Neural crest cell (in vitro differentiated cells): ENCODE results near the gene FFAR3. TPM values are rescaled to one million over a fixed set of nuclear protein-coding genes. Genes with fewer than 3 reads are reported as not detected.
"Not testable (repeated sequence)": the region's sequence is repeated elsewhere in the genome, so short reads cannot be mapped to it uniquely, and the experiment has no call there.

Source experiments
- DNase-seq: peaks from one replicate; pipeline ENCODE4 v3.0.0; 2021; ENCODE audit warnings: low read depth, mixed read lengths, low spot score
- H3K27ac Mint-ChIP-seq: one replicate; pipeline ENCODE4 v1.8.0; 2021; ENCODE audit warnings: mild to moderate bottlenecking, mixed read lengths; ENCODE audit not compliant: unreplicated experiment
- H3K27me3 Mint-ChIP-seq: 2 replicates; pipeline ENCODE4 v1.8.0; 2021; ENCODE audit warnings: low read depth, mild to moderate bottlenecking, mixed read lengths
- H3K36me3 Mint-ChIP-seq: 2 replicates; pipeline ENCODE4 v1.8.0; 2021; ENCODE audit warnings: low read depth, mild to moderate bottlenecking, mixed read lengths
- H3K4me1 Mint-ChIP-seq: 2 replicates; pipeline ENCODE4 v1.8.0; 2021; ENCODE audit warnings: mixed read lengths
- H3K4me3 Mint-ChIP-seq: one replicate; pipeline ENCODE4 v1.8.0; 2021; ENCODE audit warnings: mild to moderate bottlenecking, mixed read lengths
- H3K9me3 Mint-ChIP-seq: 2 replicates; pipeline ENCODE4 v1.8.0; 2021; ENCODE audit warnings: mixed read lengths
- total RNA-seq: library from RNA; stranded (reverse); gene quantifications from 2 replicates; pipeline ENCODE4 v1.2.1, GENCODE V29; 2021
- TF ChIP-seq, protein P1 (sequence below): fragments of 200-600 bp; sonication (generic); conservative IDR thresholded peaks from 2 replicates; pipeline ENCODE4 v1.5.0; 2021; ENCODE audit warnings: antibody characterized with exemption, mild to moderate bottlenecking

The FFAR3 gene
- total RNA-seq, 1 donor from 2014 or later: not detected

GRCh38 chr19:35399948-35400772 lies 41.9 kb downstream of the FFAR3 start:
- TF ChIP-seq, protein P1, sequence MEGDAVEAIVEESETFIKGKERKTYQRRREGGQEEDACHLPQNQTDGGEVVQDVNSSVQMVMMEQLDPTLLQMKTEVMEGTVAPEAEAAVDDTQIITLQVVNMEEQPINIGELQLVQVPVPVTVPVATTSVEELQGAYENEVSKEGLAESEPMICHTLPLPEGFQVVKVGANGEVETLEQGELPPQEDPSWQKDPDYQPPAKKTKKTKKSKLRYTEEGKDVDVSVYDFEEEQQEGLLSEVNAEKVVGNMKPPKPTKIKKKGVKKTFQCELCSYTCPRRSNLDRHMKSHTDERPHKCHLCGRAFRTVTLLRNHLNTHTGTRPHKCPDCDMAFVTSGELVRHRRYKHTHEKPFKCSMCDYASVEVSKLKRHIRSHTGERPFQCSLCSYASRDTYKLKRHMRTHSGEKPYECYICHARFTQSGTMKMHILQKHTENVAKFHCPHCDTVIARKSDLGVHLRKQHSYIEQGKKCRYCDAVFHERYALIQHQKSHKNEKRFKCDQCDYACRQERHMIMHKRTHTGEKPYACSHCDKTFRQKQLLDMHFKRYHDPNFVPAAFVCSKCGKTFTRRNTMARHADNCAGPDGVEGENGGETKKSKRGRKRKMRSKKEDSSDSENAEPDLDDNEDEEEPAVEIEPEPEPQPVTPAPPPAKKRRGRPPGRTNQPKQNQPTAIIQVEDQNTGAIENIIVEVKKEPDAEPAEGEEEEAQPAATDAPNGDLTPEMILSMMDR: no peak
- peaks cover 15% of the 10 kb centered on the region for H3K4me1 Mint-ChIP-seq

GRCh38 chr19:35400773-35401100 lies 42.5 kb downstream of the FFAR3 start:
- TF ChIP-seq, protein P1: no peak
- no peak overlapping the region for H3K4me3 Mint-ChIP-seq
- H3K36me3 Mint-ChIP-seq: no peaks in the 10 kb centered on the region
- peaks cover 14% of the 10 kb centered on the region for H3K4me1 Mint-ChIP-seq
- H3K9me3 Mint-ChIP-seq: no peaks in the 10 kb centered on the region
- no peak overlapping the region for H3K27ac Mint-ChIP-seq
- peaks cover 6% of the 10 kb centered on the region for H3K27me3 Mint-ChIP-seq
- DNase-seq: no peak

More at GRCh38 chr19:35399948-35400772, 41.9 kb downstream of the FFAR3 start:
- Mint-ChIP-seq H3K36me3 (no peaks in the 10 kb centered on the region), H3K27ac (no peak overlapping the region), H3K9me3 (no peaks in the 10 kb centered on the region), H3K4me3 (no peak overlapping the region), H3K27me3 (peaks cover 4% of the 10 kb centered on the region)
- no peak for DNase-seq

- not testable (repeated sequence) for H3K27me3 Mint-ChIP-seq, DNase-seq, H3K9me3 Mint-ChIP-seq, H3K27ac Mint-ChIP-seq, H3K4me1 Mint-ChIP-seq, H3K36me3 Mint-ChIP-seq, H3K4me3 Mint-ChIP-seq
Observed at GRCh38 chr19:35401416-35401815, 43.2 kb downstream of the FFAR3 start.

DNA sequence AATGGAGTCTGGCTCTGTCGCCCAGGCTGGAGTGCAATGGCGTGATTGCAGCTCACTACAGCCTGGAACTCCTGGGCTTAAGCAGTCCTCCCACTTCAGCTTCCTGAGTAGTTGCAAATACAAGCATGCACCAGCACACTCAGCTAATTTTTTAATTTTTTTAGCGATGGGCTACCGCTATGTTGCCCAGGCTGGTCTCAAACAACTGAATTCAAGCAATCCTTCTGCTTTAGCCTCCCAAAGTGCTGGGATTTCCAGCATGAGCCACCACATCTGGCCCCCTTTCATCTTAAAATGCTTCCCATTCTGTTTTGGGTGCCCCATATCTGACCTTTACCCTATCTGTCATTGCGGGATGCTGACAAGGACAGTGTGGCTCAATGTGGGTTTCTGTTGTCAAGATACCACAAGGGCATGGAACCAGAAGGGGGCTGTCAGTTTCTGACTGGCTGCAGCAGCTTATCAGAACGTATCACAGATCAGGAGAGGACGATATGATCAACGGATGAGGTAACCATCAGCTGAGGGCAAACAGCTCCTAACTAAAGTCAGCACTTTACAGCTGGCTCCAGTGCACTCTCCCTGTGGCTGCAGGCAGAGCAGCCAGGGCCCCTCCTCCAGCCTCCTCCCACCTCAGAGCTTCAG lies 45.0 kb downstream of the FFAR3 start:
- peaks cover 5% of the 10 kb centered on the region for H3K4me1 Mint-ChIP-seq
- H3K36me3 Mint-ChIP-seq: no peaks in the 10 kb centered on the region
- no peak for DNase-seq
- no peaks in the 10 kb centered on the region for H3K9me3 Mint-ChIP-seq
- H3K27me3 Mint-ChIP-seq: peaks cover 15% of the 10 kb centered on the region
- TF ChIP-seq, protein P1: no peak
- peak overlapping the region; percentile 50 for H3K27ac Mint-ChIP-seq
- no peak overlapping the region for H3K4me3 Mint-ChIP-seq

GRCh38 chr19:35404879-35405622 lies 46.8 kb downstream of the FFAR3 start:
- H3K4me1 Mint-ChIP-seq: peaks cover 5% of the 10 kb centered on the region
- no peak overlapping the region for H3K27ac Mint-ChIP-seq
- DNase-seq: no peak

More at GRCh38 chr19:35404879-35405622, 46.8 kb downstream of the FFAR3 start:
- H3K4me3 Mint-ChIP-seq: no peak overlapping the region
- TF ChIP-seq, protein P1: no peak
- no peaks in the 10 kb centered on the region for H3K36me3 Mint-ChIP-seq
- peaks cover 29% of the 10 kb centered on the region for H3K27me3 Mint-ChIP-seq
- H3K9me3 Mint-ChIP-seq: no peaks in the 10 kb centered on the region
